HEK293 (cell line): ENCODE data around the gene CADPS.

ENCODE experiments used
- CTCF ChIA-PET: fragments of 350-600 bp; formaldehyde crosslinking; extraction: SDS; loops from one replicate; lab custom pipeline; 2021; ENCODE audit warnings: antibody characterized with exemption; lab: Yijun Ruan, JAX
- POLR2A ChIA-PET: fragments of 300-600 bp; formaldehyde crosslinking; extraction: SDS; loops from one replicate; lab custom pipeline; 2020; ENCODE audit warnings: antibody characterized with exemption, inconsistent platforms; lab: Yijun Ruan, JAX
- H3K27ac ChIP-seq: fragments of 200-500 bp; sonication (Bioruptor generic); 2 replicates; pipeline ENCODE4 v1.5.1; 2014; ENCODE audit warnings: low read depth, low read length, control low read depth, inconsistent platforms; ENCODE audit errors: extremely low read depth
- H3K36me3 ChIP-seq, 2 experiments: fragments of 200-500 bp in 1 of 2; sonication (Bioruptor generic) in 1 of 2; 1 replicate in 1 of 2; 2 replicates in 1 of 2; pipeline ENCODE4 v1.5.1; 2014 to 2017; ENCODE audit warnings: inconsistent platforms in 2 of 2, low read length in 2 of 2; ENCODE audit not compliant: control insufficient read depth in 2 of 2, insufficient read depth in 1 of 2
- H3K4me1 ChIP-seq: fragments of 200-500 bp; sonication (Bioruptor generic); 2 replicates; pipeline ENCODE4 v1.5.1; 2014; ENCODE audit warnings: mild to moderate bottlenecking, low read length, inconsistent platforms; ENCODE audit not compliant: control insufficient read depth, insufficient read depth
- H3K4me3 ChIP-seq: 2 replicates; pipeline ENCODE4 v1.5.1; 2011; ENCODE audit warnings: low read depth, mild to moderate bottlenecking, control low read depth, low read length, moderate library complexity
- H3K9me3 ChIP-seq: fragments of 200-500 bp; sonication (Bioruptor generic); 2 replicates; pipeline ENCODE4 v1.5.1; 2014; ENCODE audit warnings: low read depth, low read length, inconsistent platforms; ENCODE audit not compliant: control insufficient read depth, insufficient read depth
- MZF1 ChIP-seq: fragments of 450-650 bp; formaldehyde crosslinking; IDR thresholded peaks from 2 replicates; pipeline ENCODE4 v1.5.1; 2017; ENCODE audit warnings: missing biosample characterization, missing genetic modification characterization, borderline replicate concordance
- PATZ1 ChIP-seq: fragments of 450-650 bp; formaldehyde crosslinking; IDR thresholded peaks from 2 replicates; pipeline ENCODE4 v1.5.1; 2016; ENCODE audit warnings: missing biosample characterization, missing genetic modification characterization
- RBAK ChIP-seq: fragments of 450-650 bp; formaldehyde crosslinking; IDR thresholded peaks from 2 replicates; pipeline ENCODE4 v1.5.1; 2016; ENCODE audit warnings: missing biosample characterization, missing genetic modification characterization
- REST ChIP-seq: fragments of 450-650 bp; formaldehyde crosslinking; IDR thresholded peaks from 2 replicates; pipeline ENCODE4 v1.5.1; 2016; ENCODE audit warnings: missing biosample characterization, missing genetic modification characterization
- TRIM28 ChIP-seq: IDR thresholded peaks from 2 replicates; pipeline ENCODE4 v1.6.1; 2011; ENCODE audit warnings: low read length, control low read depth, borderline replicate concordance
- ZNF132 ChIP-seq: fragments of 450-650 bp; formaldehyde crosslinking; IDR thresholded peaks from 2 replicates; pipeline ENCODE4 v1.5.1; 2017; ENCODE audit warnings: missing biosample characterization, missing genetic modification characterization, borderline replicate concordance
- ZNF133 ChIP-seq: fragments of 450-650 bp; formaldehyde crosslinking; IDR thresholded peaks from 2 replicates; pipeline ENCODE4 v1.5.1; 2016; ENCODE audit warnings: missing biosample characterization, missing genetic modification characterization
- ZNF146 ChIP-seq: fragments of 450-650 bp; formaldehyde crosslinking; IDR thresholded peaks from 2 replicates; pipeline ENCODE4 v1.5.1; 2016; ENCODE audit warnings: missing biosample characterization, missing genetic modification characterization
- ZNF2 ChIP-seq: fragments of 450-650 bp; formaldehyde crosslinking; IDR thresholded peaks from 2 replicates; pipeline ENCODE4 v1.5.1; 2016; ENCODE audit warnings: missing biosample characterization, missing genetic modification characterization
- ZNF302 ChIP-seq: fragments of 450-650 bp; formaldehyde crosslinking; IDR thresholded peaks from 2 replicates; pipeline ENCODE4 v1.5.1; 2016; ENCODE audit warnings: missing biosample characterization, missing genetic modification characterization, low read depth
- ZNF324 ChIP-seq: fragments of 450-650 bp; formaldehyde crosslinking; IDR thresholded peaks from 2 replicates; pipeline ENCODE4 v1.5.1; 2016; ENCODE audit warnings: missing biosample characterization, missing genetic modification characterization
- ZNF391 ChIP-seq: fragments of 450-650 bp; formaldehyde crosslinking; IDR thresholded peaks from 2 replicates; pipeline ENCODE4 v1.5.1; 2016; ENCODE audit warnings: low read depth, missing biosample characterization, missing genetic modification characterization, borderline replicate concordance
- ZNF423 ChIP-seq: fragments of 450-650 bp; formaldehyde crosslinking; IDR thresholded peaks from 2 replicates; pipeline ENCODE4 v1.5.1; 2016; ENCODE audit warnings: missing biosample characterization, missing genetic modification characterization
- ZNF433 ChIP-seq: fragments of 450-650 bp; formaldehyde crosslinking; IDR thresholded peaks from 2 replicates; pipeline ENCODE4 v1.5.1; 2016; ENCODE audit warnings: missing biosample characterization, missing genetic modification characterization, low read depth
- ZNF548 ChIP-seq: fragments of 450-650 bp; formaldehyde crosslinking; IDR thresholded peaks from 2 replicates; pipeline ENCODE4 v1.5.1; 2016; ENCODE audit warnings: missing biosample characterization, missing genetic modification characterization
- ZNF571 ChIP-seq: fragments of 450-650 bp; formaldehyde crosslinking; IDR thresholded peaks from 2 replicates; pipeline ENCODE4 v1.5.0; 2017; ENCODE audit warnings: missing biosample characterization, missing genetic modification characterization
- ZNF600 ChIP-seq: fragments of 450-650 bp; formaldehyde crosslinking; IDR thresholded peaks from 2 replicates; pipeline ENCODE4 v1.5.1; 2016; ENCODE audit warnings: missing biosample characterization, missing genetic modification characterization
- ZNF626 ChIP-seq: fragments of 450-650 bp; sonication (Bioruptor Pico); formaldehyde crosslinking; IDR thresholded peaks from 2 replicates; pipeline ENCODE4 v1.5.1; 2018; ENCODE audit warnings: missing biosample characterization, missing genetic modification characterization, inconsistent platforms
- ZNF701 ChIP-seq: fragments of 450-650 bp; formaldehyde crosslinking; IDR thresholded peaks from 2 replicates; pipeline ENCODE4 v1.5.1; 2016; ENCODE audit warnings: missing biosample characterization, missing genetic modification characterization
- ZNF777 ChIP-seq: fragments of 450-650 bp; formaldehyde crosslinking; IDR thresholded peaks from 2 replicates; pipeline ENCODE4 v1.5.1; 2017; ENCODE audit warnings: missing biosample characterization, missing genetic modification characterization, borderline replicate concordance
- ZNF791 ChIP-seq: fragments of 450-650 bp; formaldehyde crosslinking; IDR thresholded peaks from 2 replicates; pipeline ENCODE4 v1.5.1; 2016; ENCODE audit warnings: missing biosample characterization, missing genetic modification characterization
- ZNF830 ChIP-seq: fragments of 450-650 bp; IDR thresholded peaks from 2 replicates; pipeline ENCODE4 v1.5.0; 2018; ENCODE audit warnings: missing biosample characterization, missing genetic modification characterization, low read depth, mild to moderate bottlenecking, moderate library complexity
- ZSCAN23 ChIP-seq: fragments of 450-650 bp; formaldehyde crosslinking; IDR thresholded peaks from 2 replicates; pipeline ENCODE4 v1.5.1; 2016; ENCODE audit warnings: missing biosample characterization, missing genetic modification characterization
- TF ChIP-seq, protein P1 (sequence below): fragments of 450-650 bp; formaldehyde crosslinking; IDR thresholded peaks from 2 replicates; pipeline ENCODE4 v1.5.1; 2016; ENCODE audit warnings: missing biosample characterization, missing genetic modification characterization
- TF ChIP-seq, protein P2 (sequence below): fragments of 450-650 bp; formaldehyde crosslinking; IDR thresholded peaks from 2 replicates; pipeline ENCODE4 v1.5.1; 2016; ENCODE audit warnings: missing biosample characterization, missing genetic modification characterization

Gene CADPS

DNA sequence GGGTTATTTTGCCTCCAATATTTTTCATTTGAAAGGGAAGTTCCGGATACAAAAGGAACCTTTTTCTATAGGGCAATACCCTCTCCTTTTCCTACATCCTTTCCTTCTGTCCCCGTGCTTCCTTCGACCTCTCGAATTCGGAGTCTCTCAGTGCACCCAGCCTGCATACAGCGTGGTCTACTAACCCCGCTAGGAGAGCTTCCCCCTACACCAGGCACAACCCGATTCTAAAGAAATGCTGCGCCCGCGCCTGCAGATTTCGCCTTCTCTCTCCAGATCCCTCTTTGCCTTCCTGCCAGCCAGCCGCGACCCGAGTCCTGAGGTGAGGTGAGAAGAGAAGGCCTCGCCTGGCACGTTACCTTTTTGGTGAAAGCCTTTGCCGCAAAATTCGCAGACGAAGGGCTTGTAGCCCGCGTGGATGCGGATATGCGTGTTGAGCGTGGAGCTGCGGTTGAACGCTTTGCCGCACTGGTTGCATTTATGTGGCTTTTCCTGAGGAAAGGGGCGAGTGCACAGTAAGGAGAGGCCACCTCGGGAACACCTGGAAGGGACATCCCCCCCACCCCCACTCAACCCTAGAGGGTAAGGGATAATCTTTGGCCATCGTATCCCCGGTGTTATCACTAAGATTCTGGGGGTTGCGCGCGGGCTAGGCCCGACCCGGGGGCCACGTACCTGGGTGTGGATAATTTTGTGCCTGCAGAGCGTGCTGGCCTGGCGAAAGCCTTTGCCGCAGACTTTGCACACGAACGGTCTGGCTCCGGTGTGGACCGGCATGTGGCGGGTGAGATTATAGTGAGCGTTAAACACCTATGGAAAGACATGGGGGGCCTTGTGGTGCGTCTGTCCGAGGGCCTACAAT is 504.1 kb downstream of the CADPS start:
- CTCF ChIA-PET, result no interaction called here
- H3K27ac ChIP-seq, result no peak overlapping the region
- H3K4me3 ChIP-seq, result no peak overlapping the region
- H3K36me3 ChIP-seq, result no peaks in the 10 kb centered on the region
- H3K4me1 ChIP-seq, result no peaks in the 10 kb centered on the region; the same call in 1 of the 2 replicates
- TF ChIP-seq ZNF423 (tag by site-specific recombination) (no peak), ZNF391 (tag by site-specific recombination) (no peak), ZNF433 (tag by site-specific recombination) (no peak), ZNF2 (tag by site-specific recombination) (no peak), ZNF132 (no peak), ZNF701 (tag by site-specific recombination) (no peak), ZNF302 (no peak), ZNF830 (no peak), PATZ1 (tag by site-specific recombination) (no peak)
- TF ChIP-seq, protein P1, sequence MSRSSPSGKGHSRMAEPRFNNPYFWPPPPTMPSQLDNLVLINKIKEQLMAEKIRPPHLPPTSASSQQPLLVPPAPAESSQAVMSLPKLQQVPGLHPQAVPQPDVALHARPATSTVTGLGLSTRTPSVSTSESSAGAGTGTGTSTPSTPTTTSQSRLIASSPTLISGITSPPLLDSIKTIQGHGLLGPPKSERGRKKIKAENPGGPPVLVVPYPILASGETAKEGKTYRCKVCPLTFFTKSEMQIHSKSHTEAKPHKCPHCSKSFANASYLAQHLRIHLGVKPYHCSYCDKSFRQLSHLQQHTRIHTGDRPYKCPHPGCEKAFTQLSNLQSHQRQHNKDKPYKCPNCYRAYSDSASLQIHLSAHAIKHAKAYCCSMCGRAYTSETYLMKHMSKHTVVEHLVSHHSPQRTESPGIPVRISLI (tag by site-specific recombination), result no peak
- TF ChIP-seq, protein P2, sequence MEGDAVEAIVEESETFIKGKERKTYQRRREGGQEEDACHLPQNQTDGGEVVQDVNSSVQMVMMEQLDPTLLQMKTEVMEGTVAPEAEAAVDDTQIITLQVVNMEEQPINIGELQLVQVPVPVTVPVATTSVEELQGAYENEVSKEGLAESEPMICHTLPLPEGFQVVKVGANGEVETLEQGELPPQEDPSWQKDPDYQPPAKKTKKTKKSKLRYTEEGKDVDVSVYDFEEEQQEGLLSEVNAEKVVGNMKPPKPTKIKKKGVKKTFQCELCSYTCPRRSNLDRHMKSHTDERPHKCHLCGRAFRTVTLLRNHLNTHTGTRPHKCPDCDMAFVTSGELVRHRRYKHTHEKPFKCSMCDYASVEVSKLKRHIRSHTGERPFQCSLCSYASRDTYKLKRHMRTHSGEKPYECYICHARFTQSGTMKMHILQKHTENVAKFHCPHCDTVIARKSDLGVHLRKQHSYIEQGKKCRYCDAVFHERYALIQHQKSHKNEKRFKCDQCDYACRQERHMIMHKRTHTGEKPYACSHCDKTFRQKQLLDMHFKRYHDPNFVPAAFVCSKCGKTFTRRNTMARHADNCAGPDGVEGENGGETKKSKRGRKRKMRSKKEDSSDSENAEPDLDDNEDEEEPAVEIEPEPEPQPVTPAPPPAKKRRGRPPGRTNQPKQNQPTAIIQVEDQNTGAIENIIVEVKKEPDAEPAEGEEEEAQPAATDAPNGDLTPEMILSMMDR (tag by site-specific recombination), result no peak
- POLR2A ChIA-PET, result no interaction called here
- H3K9me3 ChIP-seq, result no peaks in the 10 kb centered on the region

DNA sequence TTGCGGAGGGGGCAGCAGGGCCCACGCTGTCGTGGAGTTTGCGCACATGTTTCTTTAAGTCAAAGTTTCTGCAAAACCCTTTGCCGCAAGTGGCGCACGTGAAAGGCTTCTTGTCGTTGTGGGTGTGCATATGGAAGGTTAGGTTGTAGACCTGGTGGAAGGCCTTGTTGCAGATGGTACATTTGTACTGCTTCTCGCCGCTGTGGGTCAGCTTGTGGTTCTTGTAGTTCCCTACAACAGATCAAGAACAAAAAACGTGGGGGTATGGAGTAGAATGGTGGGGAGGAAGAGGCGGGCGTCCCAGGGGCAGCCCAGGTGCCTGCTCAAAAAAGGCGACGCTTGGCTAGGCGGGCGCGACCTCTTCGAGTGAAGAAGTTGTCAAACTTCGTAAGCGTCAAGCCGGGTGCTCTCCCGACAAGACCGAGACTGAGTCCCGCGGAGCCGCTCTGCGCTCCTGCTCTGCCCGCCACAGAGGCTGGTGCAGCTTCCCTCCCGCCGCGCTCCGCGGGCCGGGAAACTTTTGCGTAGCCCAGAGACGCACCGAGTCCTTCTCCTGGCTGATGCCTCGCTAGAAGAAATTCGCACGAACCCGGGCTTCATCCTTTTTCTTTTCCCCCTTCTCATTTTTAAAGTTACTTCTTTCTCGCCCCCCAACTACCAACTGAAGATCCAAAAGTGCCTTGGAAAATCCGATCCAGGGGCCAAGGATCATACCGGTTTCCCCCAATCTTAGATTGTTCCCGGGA is 504.9 kb downstream of the CADPS start:
- Histone ChIP-seq H3K9me3 (no peaks in the 10 kb centered on the region), H3K4me1 (no peaks in the 10 kb centered on the region; the same call in 1 of the 2 replicates), H3K27ac (no peak overlapping the region), H3K4me3 (no peak overlapping the region), H3K36me3 (no peaks in the 10 kb centered on the region)
- CTCF ChIA-PET, result no interaction called here
- TF ChIP-seq ZNF777 (tag by site-specific recombination), result no peak
- TF ChIP-seq ZSCAN23 (tag by site-specific recombination), result no peak
- no peak for TF ChIP-seq MZF1 (tag by site-specific recombination)
- no peak for TF ChIP-seq ZNF626 (tag by site-specific recombination)
- no peak for TF ChIP-seq TRIM28
- TF ChIP-seq RBAK, result no peak
- no peak for TF ChIP-seq ZNF548 (tag by site-specific recombination)
- no peak for TF ChIP-seq REST
- TF ChIP-seq ZNF571 (tag by site-specific recombination), result no peak
- TF ChIP-seq ZNF146 (tag by site-specific recombination), result no peak
- TF ChIP-seq ZNF133 (tag by site-specific recombination), result no peak
- TF ChIP-seq ZNF600, result no peak
- TF ChIP-seq ZNF324 (tag by site-specific recombination), result no peak
- no peak for TF ChIP-seq ZNF791
- POLR2A ChIA-PET, result no interaction called here
